Amniotic epithelial cell (primary cell): ENCODE results near the gene HOXA10.
A peak's percentile ranks its signal among the peaks of the same experiment; 100 is the strongest.

ENCODE experiments used
- DNase-seq: peaks from one replicate; pipeline ENCODE4 v3.0.0-alpha.2; 2010; ENCODE audit warnings: low read depth

The HOXA10 gene

DNA sequence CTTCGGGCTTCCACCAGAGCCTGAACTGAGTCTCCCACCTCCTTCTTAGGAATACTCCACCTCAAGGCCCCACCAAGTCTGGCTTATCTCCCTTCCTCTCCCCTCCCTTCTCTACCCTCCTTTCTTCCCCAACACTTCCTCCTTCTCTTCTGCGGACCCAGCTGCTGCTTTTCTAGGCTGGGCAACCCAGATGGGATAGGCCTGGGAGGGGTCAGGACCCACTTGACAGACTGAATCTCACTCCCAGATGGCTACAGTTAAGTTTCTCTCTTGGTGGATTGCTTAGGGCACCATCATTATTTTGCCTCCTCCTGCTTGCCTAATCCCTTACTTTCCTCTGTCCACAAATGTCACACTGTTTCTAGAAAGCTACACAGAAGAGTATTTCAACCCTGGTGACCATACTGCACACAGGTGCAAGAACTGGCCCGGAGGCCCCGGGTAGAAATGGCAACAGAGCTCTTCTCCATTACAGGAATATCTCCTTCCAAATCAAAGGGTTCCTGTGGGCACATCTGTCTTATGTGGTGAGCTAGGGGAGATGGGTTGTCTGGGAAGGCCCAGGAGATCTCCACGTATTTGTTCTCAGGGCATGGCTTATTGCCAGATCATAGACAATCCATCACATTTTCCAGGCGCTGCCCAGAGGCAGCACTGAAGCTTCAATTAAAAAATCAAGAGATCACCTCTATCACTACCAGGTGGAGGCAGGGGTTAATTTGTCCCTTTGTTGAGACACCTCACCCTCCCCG, 16.1 kb upstream of the HOXA10 start:
- no peak for DNase-seq

DNA sequence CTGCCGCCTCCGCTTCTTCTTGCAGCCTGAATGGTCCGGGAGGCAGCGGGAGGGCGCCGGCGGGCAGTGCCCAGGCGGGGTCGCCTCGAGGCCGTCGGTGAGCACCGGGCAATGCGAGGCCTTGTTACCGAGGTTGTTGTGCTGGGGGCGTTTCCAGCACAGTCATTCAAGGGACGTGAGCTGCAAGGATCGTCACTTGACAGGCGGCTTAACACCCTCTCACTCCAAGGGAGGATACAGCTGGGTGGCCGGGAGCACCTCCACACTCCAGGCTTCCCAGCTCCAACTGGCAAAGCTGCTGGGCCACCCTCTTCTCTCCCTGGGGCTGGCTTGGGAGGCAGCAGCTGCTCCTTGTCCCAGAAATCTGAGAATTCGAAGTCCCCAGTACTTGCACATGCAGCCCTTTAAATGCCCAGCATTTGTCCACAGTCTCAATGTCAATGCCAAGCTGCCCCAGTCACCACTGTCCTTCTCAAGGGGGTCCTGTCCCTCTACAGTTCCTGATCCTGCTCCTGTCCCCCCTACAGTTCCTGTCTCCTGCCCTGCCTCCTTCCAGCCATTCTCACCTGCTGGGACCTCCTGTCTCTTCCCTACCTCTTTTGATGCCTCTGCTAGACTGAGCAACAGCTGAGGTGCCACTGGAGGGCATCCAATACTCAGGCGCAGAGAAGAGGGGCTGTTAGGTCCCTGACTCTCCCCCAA, 15.3 kb upstream of the HOXA10 start:
- no peak for DNase-seq

DNA sequence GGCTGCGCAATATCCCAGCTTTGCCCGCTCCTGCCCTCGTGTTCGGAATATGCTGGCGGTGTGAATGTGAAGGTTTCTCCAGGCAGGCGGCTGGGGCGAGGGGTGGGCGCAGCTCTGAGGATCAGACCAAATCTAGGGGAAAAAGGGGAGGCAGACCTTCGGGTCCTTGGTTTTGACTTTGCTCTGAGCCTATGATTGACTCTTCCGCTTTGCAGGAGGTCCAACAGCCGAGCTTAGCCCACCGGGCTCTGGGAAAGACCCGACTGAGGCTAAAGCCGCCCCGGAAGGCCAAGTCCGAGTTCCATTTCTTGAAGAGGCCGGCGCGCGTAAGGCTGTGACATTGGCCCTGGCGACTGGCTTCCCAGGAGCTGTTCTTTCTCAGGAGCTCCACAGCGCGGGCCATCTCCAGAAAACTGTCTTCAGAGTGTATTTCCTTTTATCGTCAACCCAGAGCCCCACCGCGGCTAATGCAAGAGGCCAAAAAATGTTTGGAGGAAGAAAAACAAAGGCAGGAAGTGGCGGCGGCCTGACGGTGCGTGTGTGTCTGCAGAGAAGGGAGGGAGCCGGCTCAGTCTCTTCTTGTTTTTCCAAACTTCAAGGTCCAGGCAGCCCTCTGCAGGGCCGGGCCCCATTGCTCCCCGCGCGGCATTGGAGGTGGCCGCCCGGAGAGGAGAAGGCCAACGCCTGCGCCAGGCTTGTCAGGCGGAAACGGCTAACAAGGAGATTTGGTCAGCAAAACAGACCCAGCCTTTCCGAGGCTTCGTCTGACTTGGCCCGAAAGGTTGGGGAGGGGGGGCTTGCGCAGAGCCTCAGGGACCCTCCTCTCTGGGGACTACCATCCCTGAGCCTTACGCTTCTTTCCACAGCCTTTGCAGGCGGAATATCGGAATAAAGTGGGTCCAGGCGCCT, 14.5 kb upstream of the HOXA10 start:
- no peak for DNase-seq

DNA sequence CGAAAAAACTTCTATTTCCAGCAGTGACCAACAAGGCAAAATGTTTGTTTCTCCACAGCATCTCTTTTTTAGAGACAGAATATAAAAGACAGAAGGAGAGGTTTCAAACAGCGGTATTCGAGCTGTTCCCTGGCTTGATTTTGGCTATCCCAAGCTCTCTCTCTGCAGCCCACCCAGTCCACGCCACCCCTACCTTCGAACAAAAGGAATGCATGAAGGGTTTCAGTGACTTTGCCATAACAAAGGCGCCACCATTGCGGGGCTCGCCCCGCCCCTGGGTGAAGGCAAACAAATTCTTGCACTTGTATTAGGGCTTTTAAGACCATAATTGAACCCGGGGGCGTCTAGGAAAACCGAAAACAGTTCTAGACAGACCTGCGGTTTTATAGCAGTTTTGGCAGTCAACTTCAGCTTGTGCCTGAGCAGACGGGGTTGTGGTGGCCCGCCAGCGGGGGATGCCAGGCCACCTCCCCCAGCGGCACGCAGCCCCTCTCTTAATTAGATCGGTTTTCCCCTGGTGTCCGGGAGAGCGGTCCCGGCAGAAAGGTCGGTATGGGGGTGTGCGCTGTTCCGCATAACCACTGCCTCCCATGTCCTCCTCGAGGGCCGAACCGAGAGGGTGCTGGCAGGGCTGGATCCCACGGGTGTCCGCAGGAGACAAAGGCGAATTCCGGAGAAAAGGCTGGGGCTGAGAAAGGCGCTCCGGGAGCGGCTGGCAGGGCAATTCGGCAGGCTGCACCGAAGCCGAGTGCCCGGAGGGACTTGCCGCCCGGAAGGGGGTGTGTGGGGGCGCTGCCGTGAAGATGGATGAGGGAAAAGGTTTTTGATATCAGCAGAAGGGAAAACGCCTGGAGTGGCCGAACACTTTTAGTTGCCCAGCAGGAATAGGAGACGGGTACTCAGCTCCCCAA, 13.6 kb upstream of the HOXA10 start:
- DNase-seq: no peak

DNA sequence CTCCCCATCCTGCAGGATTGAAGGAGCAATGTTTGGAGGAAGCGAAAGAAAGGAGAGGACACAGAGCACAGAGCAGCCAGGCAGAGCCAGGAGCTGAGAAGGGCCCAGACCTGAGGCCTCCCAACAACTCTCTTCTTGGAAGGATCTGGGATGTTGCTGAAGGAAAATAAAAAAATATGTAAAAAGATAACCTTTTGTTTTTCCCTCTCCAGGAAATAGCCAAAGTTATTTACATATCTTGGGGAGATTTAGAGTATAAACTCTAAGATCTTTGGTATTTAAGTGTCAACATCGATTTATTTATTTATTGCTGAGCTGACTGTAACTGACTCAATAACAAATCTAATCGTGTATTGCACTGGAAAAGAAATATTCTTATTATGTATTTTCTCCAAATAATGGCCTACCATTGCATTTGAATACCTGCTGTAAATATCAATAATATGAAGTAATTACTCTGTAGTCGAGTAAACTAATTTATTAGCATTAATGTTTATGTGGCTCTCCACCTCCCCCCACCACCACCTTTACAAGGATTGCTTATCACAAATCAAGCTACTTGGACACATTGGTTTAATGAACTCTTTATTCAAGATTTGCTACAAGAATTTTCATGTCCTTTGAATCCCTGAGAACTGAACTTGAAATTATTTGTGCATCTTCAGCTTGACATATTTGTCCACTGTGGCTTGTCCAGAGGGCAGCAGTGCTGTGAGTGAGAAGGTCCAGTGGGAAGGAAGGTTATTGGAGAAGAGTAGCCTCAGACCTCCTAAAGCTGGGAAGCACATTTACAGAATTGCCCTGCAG, 12.8 kb upstream of the HOXA10 start:
- no peak for DNase-seq

DNA sequence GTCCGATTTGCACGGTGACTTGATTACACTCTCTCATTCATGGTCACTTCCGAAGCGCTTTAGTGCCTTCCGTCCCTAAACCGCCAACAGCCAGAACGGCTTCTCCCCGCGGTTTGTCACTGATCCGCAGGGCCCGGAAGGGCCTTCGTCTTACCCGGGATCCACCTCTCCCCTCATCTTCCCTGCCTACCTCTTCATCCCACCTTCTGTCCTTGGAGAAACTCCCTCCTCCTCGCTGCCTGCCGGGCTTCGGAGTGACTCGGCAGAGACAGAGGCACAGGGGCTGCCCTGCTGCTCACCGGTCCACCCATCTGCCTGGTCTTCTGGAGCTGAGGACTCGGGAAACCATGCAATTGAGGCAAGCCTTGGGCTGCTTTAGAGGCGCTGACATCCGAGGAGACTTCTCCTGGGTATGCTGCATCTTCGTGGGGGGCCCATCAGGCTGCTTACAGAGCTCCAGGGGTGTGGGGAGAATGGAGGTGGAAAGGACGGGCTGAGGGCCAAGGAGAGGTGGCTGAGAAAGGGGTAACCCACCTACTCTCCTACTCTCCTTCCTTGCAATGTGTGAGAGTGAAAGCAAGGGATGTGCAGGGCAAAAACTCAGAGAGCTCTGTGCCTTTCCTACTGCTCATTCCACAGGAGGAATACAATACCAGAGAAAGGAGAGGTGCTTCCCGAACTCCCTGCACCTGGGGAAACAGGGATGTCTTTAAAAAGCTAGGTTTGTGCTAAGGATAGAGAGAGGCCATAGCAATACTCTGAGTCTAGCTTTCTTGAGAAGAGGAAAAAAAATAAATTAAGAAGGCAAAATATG, 11.9 kb upstream of the HOXA10 start:
- DNase-seq: no peak

DNA sequence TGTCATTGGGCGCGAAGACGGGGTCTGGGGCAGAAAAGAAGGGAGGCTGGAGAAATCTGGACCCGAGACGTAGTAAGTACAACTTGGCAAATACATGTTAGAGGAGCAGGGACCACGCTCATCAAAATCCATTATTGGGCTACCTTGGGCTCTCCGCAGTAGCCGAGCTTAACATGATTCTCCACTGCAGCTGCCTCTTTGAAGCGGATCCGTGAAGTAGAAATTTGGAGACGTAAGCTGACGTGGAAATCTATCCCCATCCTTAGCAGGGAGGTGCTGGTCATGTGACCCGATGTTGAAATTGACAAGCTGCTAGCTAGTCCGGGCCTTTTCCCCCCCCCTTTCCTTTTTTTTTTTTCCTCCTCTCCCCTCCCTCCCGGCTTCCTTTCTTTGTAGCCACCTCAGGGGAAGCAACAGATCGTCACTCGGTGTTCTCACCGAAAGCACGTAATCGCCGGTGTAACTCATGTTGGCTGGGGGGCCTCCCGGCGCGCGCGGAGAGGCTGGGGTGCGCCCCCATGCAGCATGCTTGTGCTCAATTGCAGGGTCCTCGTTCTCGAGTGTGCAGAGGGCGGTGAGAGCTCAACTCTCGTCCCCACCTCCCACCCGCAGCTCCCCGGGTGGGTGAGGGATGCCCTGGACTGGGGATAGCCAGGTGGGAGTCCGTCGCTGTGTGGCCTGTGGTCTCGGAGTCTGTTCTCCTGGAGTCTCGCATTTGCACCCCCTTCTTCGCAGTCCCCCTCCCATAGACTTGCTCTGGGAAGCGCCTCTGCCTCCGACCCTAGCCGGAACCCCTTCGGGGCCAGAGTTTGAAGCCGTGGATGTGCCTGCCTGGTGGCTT, 11.1 kb upstream of the HOXA10 start, which contains the start of gene HOXA11:
TSS of gene HOXA11 (minus strand) at position 220 of the 841 bp plus-strand sequence. CDS start at position 132, 88 bp downstream.
- peak; percentile 7 for DNase-seq

DNA sequence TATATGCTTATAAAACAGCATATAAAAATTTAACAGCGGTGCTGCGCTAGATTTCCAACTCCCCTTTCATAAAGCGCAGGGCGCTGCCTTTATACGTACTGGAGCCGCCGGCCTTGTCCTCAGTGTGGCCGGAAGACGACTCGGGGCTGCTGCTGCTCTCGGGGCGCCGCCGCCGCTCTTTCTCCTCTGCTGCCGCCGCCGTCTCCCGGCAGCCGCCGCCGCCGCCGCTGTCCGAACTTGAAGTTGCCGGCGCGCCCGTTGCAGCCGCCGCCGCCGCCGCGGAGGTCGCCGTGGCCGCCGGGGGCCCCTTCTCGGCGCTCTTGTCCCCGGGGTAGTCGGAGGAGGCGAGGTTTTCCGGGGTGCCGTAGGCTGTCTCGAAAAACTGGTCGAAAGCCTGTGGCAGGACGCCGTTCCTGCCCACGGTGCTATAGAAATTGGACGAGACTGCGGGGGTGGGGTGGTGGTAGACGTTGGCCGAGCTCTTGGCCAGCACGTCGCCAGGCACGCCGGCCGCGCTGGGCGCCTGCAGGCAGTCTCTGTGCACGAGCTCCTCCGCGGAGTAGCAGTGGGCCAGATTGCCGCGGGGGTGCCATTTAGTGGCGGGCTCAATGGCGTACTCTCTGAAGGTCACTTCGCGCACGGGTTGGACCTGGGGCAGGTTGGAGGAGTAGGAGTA, 10.4 kb upstream of the HOXA10 start:
- DNase-seq: no peak

DNA sequence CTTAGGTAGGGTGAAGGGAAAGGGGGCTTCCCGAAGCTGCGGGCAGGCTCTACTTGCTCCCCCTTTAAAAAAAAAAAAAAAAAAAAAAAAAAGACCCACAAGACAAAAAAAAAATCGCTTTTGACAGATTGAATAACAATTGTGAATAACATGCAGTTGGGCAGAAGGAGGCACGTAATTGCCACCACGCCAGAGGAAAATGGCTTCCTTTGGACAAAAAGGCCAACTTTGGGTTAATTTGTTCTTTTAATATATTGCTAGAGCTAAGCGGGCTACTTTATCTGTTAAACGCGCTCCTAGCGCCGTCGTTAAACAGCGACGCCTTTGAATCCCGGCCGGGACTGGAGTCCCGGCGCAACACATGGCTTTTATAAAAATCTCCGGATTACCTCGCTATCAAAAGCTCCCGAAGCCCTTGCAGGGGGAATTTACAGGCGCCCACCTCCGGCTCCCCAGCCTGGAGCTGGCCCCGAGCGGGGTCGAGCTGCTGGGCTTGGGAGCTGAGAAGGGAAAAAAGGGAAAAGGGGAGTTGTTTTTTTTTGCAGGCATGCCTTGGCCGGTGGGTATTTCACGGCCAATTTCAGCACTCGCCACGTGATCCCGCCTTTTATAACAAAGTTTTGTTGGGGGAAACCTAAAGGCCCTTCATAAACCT, 9.7 kb upstream of the HOXA10 start:
- DNase-seq: no peak

DNA sequence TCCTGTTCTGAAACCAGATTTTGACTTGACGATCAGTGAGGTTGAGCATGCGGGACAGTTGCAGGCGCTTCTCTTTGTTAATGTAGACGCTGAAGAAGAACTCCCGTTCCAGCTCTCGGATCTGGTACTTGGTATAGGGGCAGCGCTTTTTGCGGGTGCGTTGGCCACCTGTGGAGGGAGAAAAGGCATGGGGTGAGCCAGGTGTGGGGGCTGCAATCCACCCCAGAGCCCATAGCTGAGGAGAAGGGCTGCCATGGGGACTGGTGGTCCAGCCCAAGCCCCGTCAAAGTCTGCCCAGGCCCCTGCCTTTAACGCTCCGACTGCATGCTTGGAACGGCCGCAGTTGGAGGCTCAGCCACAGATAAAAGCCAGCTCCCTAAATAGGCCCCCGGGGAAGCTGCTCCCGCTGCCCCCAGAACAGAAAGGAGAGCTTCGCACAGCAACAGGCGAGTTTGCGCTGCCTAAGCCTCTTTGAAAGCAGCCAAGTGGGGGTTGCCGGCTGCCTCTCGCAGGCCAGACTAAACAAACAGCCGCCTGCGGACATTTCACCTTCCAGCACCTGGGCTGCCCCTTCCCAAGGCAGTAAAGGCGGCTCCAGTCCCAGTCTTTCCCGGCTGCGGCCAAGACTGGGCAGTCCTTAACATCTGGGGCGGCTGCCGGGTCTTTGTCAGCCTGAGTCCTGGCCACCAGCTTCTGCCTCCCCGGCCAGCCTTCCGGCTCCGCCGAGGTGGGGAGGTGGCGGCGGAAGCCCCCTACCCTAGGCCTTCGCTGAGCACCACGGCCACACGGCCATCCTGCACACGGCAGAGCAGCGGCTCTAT, 9.0 kb upstream of the HOXA10 start:
- no peak for DNase-seq

DNA sequence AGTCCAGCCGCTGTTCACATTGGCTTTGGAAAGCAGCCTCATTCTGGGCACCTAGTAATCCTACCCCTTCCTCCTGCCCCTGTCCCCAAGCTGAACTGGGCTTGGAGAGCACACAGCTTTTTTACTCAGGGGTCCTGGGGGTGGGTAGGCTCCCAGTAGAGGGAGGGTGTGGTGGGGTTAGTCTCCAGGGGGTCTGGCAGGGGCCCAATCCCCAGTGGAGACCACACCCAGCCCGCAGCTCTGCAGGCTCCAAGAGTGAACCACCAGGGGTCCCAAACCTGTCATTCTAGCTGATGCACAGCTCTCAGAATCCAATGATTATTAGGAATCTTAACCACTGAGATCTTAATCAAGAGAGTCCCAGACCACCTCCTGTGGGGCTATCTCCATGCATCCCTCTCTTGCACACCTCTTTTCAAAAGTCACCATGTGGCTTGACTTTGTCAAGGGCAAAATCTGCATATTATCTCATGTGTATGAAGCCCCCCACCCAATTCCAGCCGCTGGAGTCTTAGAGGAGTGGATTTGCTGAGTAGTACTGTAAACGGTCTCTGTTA, 8.2 kb upstream of the HOXA10 start:
- DNase-seq: no peak

DNA sequence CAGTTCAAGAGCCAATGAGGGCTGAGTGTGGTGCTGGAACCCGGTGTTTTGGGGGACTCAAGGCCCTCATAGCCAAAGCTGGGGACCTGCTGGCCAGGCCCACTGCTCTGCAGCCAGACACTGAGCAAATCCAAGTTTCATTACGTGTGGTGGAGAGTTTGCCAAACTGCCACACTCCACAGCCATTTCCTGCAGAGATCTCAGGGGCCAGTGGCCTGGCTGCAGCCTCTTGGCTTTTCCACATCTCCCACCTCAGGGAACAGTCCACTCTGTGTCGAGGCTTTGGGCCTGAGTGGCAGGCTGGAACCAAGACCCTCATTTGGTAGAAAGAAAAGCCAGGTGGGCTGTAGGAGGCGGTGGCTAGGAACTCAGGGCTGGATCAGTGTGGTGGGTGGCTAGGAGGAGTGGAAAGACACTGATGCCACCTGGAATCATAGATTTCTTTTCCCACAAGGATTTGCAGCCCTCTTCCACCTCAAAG, 7.7 kb upstream of the HOXA10 start:
- DNase-seq: no peak

DNA sequence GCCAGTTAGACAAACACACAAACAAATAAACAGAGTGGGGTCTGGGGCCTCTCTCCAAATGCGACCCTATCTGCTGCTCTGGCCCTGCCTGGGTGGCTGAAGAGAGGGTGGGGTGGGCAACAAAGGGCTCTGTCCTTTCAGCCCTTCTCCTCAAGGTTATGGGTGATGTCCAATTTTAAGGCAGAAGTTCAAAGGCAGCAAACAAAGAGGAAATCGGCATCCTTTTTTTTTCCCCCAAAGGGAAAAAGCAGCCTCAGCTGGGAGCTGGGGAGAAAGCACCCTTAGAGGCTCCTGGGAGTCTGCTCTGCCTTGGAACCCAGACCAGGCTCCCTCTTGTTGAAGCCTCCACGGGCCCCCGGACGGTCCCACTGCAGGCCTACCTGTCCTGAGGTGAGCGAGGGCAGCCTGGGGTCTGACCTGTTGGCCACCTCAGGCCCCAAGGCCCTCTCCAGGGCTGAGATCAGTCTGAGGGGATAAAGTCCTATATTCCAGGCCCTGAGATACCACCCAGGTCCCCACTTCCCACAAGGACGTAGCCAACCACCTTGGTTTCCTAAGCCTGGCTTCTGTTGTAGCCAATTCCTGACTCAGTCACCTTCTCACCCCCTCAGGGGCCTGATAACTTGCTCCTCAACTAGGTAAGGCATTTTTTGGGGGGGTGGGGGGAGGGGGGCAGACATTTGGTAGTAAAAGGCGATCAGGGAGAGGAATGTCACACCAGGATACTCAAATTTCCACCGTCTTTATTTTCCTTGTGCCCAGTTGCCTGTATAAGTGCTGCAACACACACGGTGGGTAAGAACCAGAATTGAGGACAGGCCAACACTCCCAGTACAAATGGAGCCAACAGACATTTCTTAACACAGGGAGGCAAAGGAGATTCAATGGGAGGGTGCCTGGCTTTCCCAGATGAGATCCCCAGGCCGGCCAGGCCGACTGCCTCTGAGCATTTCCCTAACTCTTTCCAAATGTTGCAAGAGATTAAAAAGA, 6.6 kb upstream of the HOXA10 start:
- no peak for DNase-seq

DNA sequence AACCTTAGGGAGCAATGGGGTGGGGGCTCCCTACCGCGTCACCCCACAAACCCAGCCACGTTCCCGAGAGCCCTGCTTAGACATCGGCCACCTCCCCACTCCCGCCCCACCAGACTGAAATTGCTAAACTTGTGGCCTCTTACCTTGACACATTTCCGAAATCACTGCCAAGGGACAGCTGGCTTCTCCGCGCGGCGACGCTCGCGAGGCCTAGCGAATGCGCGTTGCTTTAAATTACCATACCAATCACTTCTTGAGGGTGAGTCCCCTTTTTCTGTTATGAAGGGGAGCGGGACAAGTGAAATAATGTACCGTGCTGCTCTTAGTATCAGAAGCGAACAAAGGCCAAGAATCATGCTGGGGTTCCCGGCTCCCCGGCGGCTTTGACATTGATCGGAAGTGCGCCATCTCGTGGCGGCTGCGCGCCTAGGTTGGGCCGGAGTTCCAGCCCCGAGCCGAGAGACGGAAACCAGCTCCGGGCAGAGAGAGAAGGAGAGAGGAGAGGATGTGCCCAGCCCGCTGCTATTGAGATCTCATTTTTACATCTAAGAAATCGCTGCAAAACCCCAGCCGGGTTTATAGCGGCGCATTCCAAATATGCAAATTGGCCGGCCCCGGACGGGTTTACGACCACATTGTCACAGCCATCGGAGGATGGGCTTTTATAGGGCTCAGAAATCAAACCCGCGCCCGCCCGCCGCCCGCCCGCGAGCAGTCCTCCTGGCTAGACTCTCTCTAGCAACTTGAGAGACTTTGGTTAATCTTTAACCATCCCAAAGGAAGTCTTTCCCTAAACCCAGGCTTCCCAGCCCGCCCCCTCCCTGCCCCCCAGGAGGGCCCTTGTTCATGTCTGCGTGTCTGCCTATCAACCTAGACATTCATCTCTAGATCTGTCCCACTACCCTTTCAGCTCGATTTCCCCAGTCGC, 5.6 kb upstream of the HOXA10 start:
- DNase-seq: peak; percentile 28
